ENCODE measurements around the gene ZNF512B.

DNA sequence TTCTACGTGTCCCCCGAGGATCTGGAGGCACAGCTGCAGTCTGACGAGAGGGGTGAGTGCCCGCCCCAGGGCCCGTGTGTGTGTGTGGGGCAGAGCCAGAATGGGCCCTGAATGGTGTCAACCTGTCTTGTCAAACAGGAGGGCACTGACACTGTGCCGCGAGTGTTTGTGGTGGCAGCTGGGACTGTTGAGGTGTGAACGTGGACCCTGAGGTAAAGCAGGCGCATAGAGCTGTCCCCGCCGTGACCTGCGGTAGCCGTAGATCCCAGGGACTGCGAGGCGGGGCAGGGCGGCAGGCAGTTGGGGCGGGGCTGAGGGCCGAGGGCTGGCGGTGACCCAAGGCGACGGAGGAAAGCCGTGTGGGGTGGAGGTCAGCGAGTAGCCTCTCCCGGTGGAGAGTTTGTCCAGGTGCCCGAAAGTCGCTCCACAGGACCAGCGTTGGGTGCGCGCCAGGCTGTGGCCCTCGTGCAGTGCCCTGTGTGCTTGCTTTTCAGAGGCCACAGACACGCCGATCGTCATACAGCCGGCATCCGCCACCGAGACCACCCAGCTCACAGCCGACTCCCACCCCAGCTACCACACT is 38.7 kb downstream of the ZNF512B start:
- TF ChIP-seq CTCF (conservative IDR thresholded peaks at IDR 0.05; ENCODE audit: low read length) = no peak
- no peak for TF ChIP-seq EZH2phosphoT487 (IDR thresholded peaks at IDR 0.05; ENCODE audit: borderline replicate concordance)

Data from Loucy (cell line).